BLaER1 treated with 17β-estradiol and CSF1 and Interleukin-3, amounts not matched to agents 10 nM and 100 nM (cell line): ENCODE data around the gene PRKCE.

Source experiments
- H3K27ac ChIP-seq, 11 experiments: shearing (Covaris generic); formaldehyde crosslinking; 2 replicates each; pipeline ENCODE4 v1.8.1; 2022
- H3K27me3 ChIP-seq, 11 experiments: shearing (Covaris generic); formaldehyde crosslinking; 2 replicates each; pipeline ENCODE4 v1.8.1; 2022
- H3K36me3 ChIP-seq, 11 experiments: shearing (Covaris generic); formaldehyde crosslinking; 2 replicates each; pipeline ENCODE4 v1.8.1; 2022
- H3K4me1 ChIP-seq, 10 experiments: shearing (Covaris generic); formaldehyde crosslinking; 2 replicates each; pipeline ENCODE4 v1.8.1; 2022
- H3K4me2 ChIP-seq, 11 experiments: shearing (Covaris generic); formaldehyde crosslinking; 2 replicates each; pipeline ENCODE4 v1.8.1; 2022
- H3K4me3 ChIP-seq, 10 experiments: shearing (Covaris generic); formaldehyde crosslinking; 2 replicates each; pipeline ENCODE4 v1.8.1; 2022
- H3K9ac ChIP-seq, 11 experiments: shearing (Covaris generic); formaldehyde crosslinking; 2 replicates each; pipeline ENCODE4 v1.8.1; 2022
- H3K9me3 ChIP-seq, 11 experiments: shearing (Covaris generic); formaldehyde crosslinking; replicated peaks in 1 of 11; 2 replicates each; pipeline ENCODE4 v1.8.1; 2022
- H4K20me1 ChIP-seq, 11 experiments: shearing (Covaris generic); formaldehyde crosslinking; 2 replicates each; pipeline ENCODE4 v1.8.1; 2022
- Cebpa-rat ChIP-seq, 11 experiments: shearing (Covaris generic); IDR thresholded peaks; 2 replicates each; pipeline ENCODE4 v1.8.1; 2022

Gene PRKCE

GRCh38 chr2:46010925-46011490 is 359.5 kb downstream of the PRKCE start:
- no peak overlapping the region for H3K27ac ChIP-seq
- H3K4me2 ChIP-seq = no peak overlapping the region
- H3K4me3 ChIP-seq = no peak overlapping the region
- no peaks in the 10 kb centered on the region for H3K9me3 ChIP-seq
- no peaks in the 10 kb centered on the region for H3K27me3 ChIP-seq
- TF ChIP-seq Cebpa-rat (IDR thresholded peaks at IDR 0.05) = no peak
- H3K36me3 ChIP-seq = peaks cover 14 to 100% (median 96%) of the 10 kb centered on the region in 11 experiments; a peak in 21 of 22 replicates
- H3K9ac ChIP-seq = no peak overlapping the region
- peaks cover 0 to 18% (median 6%) of the 10 kb centered on the region in 10 experiments; a peak in 11 of 20 replicates for H3K4me1 ChIP-seq
- peaks cover 0 to 7% (median 0%) of the 10 kb centered on the region in 11 experiments; a peak in 3 of 22 replicates for H4K20me1 ChIP-seq

- H3K36me3 ChIP-seq = peaks cover 14 to 100% (median 96%) of the 10 kb centered on the region in 11 experiments; a peak in 21 of 22 replicates
- H3K9ac ChIP-seq = no peak overlapping the region
- no peaks in the 10 kb centered on the region for H3K27me3 ChIP-seq
- TF ChIP-seq Cebpa-rat (IDR thresholded peaks at IDR 0.05) = no peak
- no peak overlapping the region for H3K4me2 ChIP-seq
- peaks cover 0 to 7% (median 0%) of the 10 kb centered on the region in 11 experiments; a peak in 4 of 22 replicates for H4K20me1 ChIP-seq
- H3K9me3 ChIP-seq = no peaks in the 10 kb centered on the region
- peaks cover 6 to 18% (median 12%) of the 10 kb centered on the region in 10 experiments; a peak in 16 of 20 replicates for H3K4me1 ChIP-seq
- H3K4me3 ChIP-seq = no peak overlapping the region
- no peak overlapping the region for H3K27ac ChIP-seq
Measured at GRCh38 chr2:46012618-46013240, 361.3 kb downstream of the PRKCE start.

GRCh38 chr2:46013726-46014125 is 362.3 kb downstream of the PRKCE start:
- Histone ChIP-seq H3K9me3 (no peaks in the 10 kb centered on the region), H3K4me2 (no peak overlapping the region), H3K27me3 (no peaks in the 10 kb centered on the region), H3K4me3 (no peak overlapping the region), H3K4me1 (peaks cover 0 to 12% (median 9%) of the 10 kb centered on the region in 10 experiments; a peak in 12 of 20 replicates), H3K27ac (no peak overlapping the region), H4K20me1 (peaks cover 0 to 7% (median 0%) of the 10 kb centered on the region in 11 experiments; a peak in 4 of 22 replicates), H3K9ac (no peak overlapping the region), H3K36me3 (peaks cover 14 to 100% (median 96%) of the 10 kb centered on the region in 11 experiments; a peak in 21 of 22 replicates)
- no peak for TF ChIP-seq Cebpa-rat (IDR thresholded peaks at IDR 0.05)

- peaks cover 14 to 100% (median 98%) of the 10 kb centered on the region in 11 experiments; a peak in 21 of 22 replicates for H3K36me3 ChIP-seq
- no peak for TF ChIP-seq Cebpa-rat (IDR thresholded peaks at IDR 0.05)
- H4K20me1 ChIP-seq = peaks cover 0 to 7% (median 0%) of the 10 kb centered on the region in 11 experiments; a peak in 4 of 22 replicates
- no peak overlapping the region for H3K4me3 ChIP-seq
- no peaks in the 10 kb centered on the region for H3K27me3 ChIP-seq
- no peak overlapping the region for H3K27ac ChIP-seq
- no peaks in the 10 kb centered on the region for H3K9me3 ChIP-seq
- H3K4me2 ChIP-seq = no peak overlapping the region
- no peak overlapping the region for H3K9ac ChIP-seq
- H3K4me1 ChIP-seq = peaks cover 0 to 12% (median 7%) of the 10 kb centered on the region in 10 experiments; a peak in 7 of 20 replicates
Measured at GRCh38 chr2:46014911-46015654, 363.6 kb downstream of the PRKCE start.

GRCh38 chr2:46015671-46016070 is 364.2 kb downstream of the PRKCE start:
- Histone ChIP-seq H3K4me2 (no peak overlapping the region), H4K20me1 (peaks cover 0 to 4% (median 0%) of the 10 kb centered on the region in 11 experiments; a peak in 2 of 22 replicates), H3K27ac (no peak overlapping the region), H3K36me3 (peaks cover 14 to 100% (median 98%) of the 10 kb centered on the region in 11 experiments; a peak in 21 of 22 replicates), H3K27me3 (no peaks in the 10 kb centered on the region), H3K9ac (no peak overlapping the region), H3K9me3 (no peaks in the 10 kb centered on the region), H3K4me3 (no peak overlapping the region), H3K4me1 (peaks cover 0 to 12% (median 7%) of the 10 kb centered on the region in 10 experiments; a peak in 7 of 20 replicates)
- no peak for TF ChIP-seq Cebpa-rat (IDR thresholded peaks at IDR 0.05)

GRCh38 chr2:46016091-46016490 is 364.6 kb downstream of the PRKCE start:
- peaks cover 14 to 100% (median 100%) of the 10 kb centered on the region in 11 experiments; a peak in 21 of 22 replicates for H3K36me3 ChIP-seq
- H3K4me3 ChIP-seq = no peak overlapping the region
- no peak overlapping the region for H3K27ac ChIP-seq
- no peaks in the 10 kb centered on the region for H3K27me3 ChIP-seq
- no peak overlapping the region for H3K4me2 ChIP-seq
- peaks cover 0 to 12% (median 7%) of the 10 kb centered on the region in 10 experiments; a peak in 7 of 20 replicates for H3K4me1 ChIP-seq
- H4K20me1 ChIP-seq = peaks cover 0 to 4% (median 0%) of the 10 kb centered on the region in 11 experiments; a peak in 1 of 22 replicates
- no peaks in the 10 kb centered on the region for H3K9me3 ChIP-seq
- TF ChIP-seq Cebpa-rat (IDR thresholded peaks at IDR 0.05) = no peak
- no peak overlapping the region for H3K9ac ChIP-seq

- H3K4me3 ChIP-seq = no peak overlapping the region
- peaks cover 0 to 100% (median 97%) of the 10 kb centered on the region in 11 experiments; a peak in 21 of 22 replicates for H3K36me3 ChIP-seq
- H3K27ac ChIP-seq = no peak overlapping the region
- peaks cover 0 to 4% (median 0%) of the 10 kb centered on the region in 11 experiments; a peak in 1 of 22 replicates for H4K20me1 ChIP-seq
- no peak overlapping the region for H3K4me2 ChIP-seq
- 0 out of 22 replicates have a peak, but pooled peaks cover 0 to 4% (median 0%) of the 10 kb centered on the region in 11 experiments for H3K9me3 ChIP-seq
- TF ChIP-seq Cebpa-rat (IDR thresholded peaks at IDR 0.05) = no peak
- no peaks in the 10 kb centered on the region for H3K27me3 ChIP-seq
- H3K4me1 ChIP-seq = peaks cover 0 to 22% (median 11%) of the 10 kb centered on the region in 10 experiments; a peak in 10 of 20 replicates
- H3K9ac ChIP-seq = no peak overlapping the region
Measured at GRCh38 chr2:46018773-46019591, 367.5 kb downstream of the PRKCE start.

- no peak overlapping the region for H3K4me3 ChIP-seq
- no peak overlapping the region for H3K9ac ChIP-seq
- H3K27me3 ChIP-seq = no peaks in the 10 kb centered on the region
- H3K4me2 ChIP-seq = no peak overlapping the region
- H4K20me1 ChIP-seq = peaks cover 0 to 4% (median 0%) of the 10 kb centered on the region in 11 experiments; a peak in 1 of 22 replicates
- H3K27ac ChIP-seq = no peak overlapping the region
- H3K4me1 ChIP-seq = peaks cover 0 to 27% (median 7%) of the 10 kb centered on the region in 10 experiments; a peak in 9 of 20 replicates
- H3K36me3 ChIP-seq = peaks cover 0 to 100% (median 97%) of the 10 kb centered on the region in 11 experiments; a peak in 21 of 22 replicates
- no peak for TF ChIP-seq Cebpa-rat (IDR thresholded peaks at IDR 0.05)
- 0 out of 22 replicates have a peak, but pooled peaks cover 0 to 4% (median 0%) of the 10 kb centered on the region in 11 experiments for H3K9me3 ChIP-seq
Measured at GRCh38 chr2:46020416-46020815, 368.9 kb downstream of the PRKCE start.
